ENCODE results near the gene TMEM167B. TPM values are rescaled to one million over a fixed set of nuclear protein-coding genes. Genes with fewer than 3 reads are reported as not detected.

TMEM167B gene
- polyA plus RNA-seq, 4 donors = 38.1 to 43.0 (median 41.3) TPM

GRCh38 chr1:109080441-109081082, 10.0 kb upstream of the TMEM167B start:
- no peak for DNase-seq (ENCODE audit: low read depth in 4 of 4, low spot score in 3 of 4)

GRCh38 chr1:109083501-109083900, 7.1 kb upstream of the TMEM167B start:
- DNase-seq (ENCODE audit: low read depth in 4 of 4, low spot score in 3 of 4) = no peak

GRCh38 chr1:109083923-109084322, 6.6 kb upstream of the TMEM167B start:
- no peak for DNase-seq (ENCODE audit: low read depth in 4 of 4, low spot score in 3 of 4)

GRCh38 chr1:109084563-109085517, 5.7 kb upstream of the TMEM167B start:
- DNase-seq (ENCODE audit: low read depth in 4 of 4, low spot score in 3 of 4) = no peak

- DNase-seq (ENCODE audit: low read depth in 4 of 4, low spot score in 3 of 4) = no peak
Observed at GRCh38 chr1:109089242-109090015, 1.1 kb upstream of the TMEM167B start.

GRCh38 chr1:109091078-109091838, 694 bp downstream of the TMEM167B start:
- DNase-seq (ENCODE audit: low read depth in 4 of 4, low spot score in 3 of 4) = no peak

GRCh38 chr1:109091839-109092193, 1.3 kb downstream of the TMEM167B start:
- no peak for DNase-seq (ENCODE audit: low read depth in 4 of 4, low spot score in 3 of 4)

- no peak for DNase-seq (ENCODE audit: low read depth in 4 of 4, low spot score in 3 of 4)
Observed at GRCh38 chr1:109094377-109094803, 3.8 kb downstream of the TMEM167B start.

GRCh38 chr1:109094871-109095270, 4.3 kb downstream of the TMEM167B start:
- no peak for DNase-seq (ENCODE audit: low read depth in 4 of 4, low spot score in 3 of 4)

- DNase-seq (ENCODE audit: low read depth in 4 of 4, low spot score in 3 of 4) = no peak
Observed at GRCh38 chr1:109095631-109096030, 5.1 kb downstream of the TMEM167B start.

- no peak for DNase-seq (ENCODE audit: low read depth in 4 of 4, low spot score in 3 of 4)
Observed at GRCh38 chr1:109096120-109096519, 5.6 kb downstream of the TMEM167B start.

- DNase-seq (ENCODE audit: low read depth in 4 of 4, low spot score in 3 of 4) = peak; percentile 88 to 97 (median 96)
Observed at GRCh38 chr1:109099938-109100773, 9.6 kb downstream of the TMEM167B start.

GRCh38 chr1:109104364-109105151, 14.0 kb downstream of the TMEM167B start:
- DNase-seq (ENCODE audit: low read depth in 4 of 4, low spot score in 3 of 4) = no peak

- no peak for DNase-seq (ENCODE audit: low read depth in 4 of 4, low spot score in 3 of 4)
Observed at GRCh38 chr1:109105881-109106280, 15.3 kb downstream of the TMEM167B start.

- no peak for DNase-seq (ENCODE audit: low read depth in 4 of 4, low spot score in 3 of 4)
Observed at GRCh38 chr1:109107785-109108184, 17.2 kb downstream of the TMEM167B start.

GRCh38 chr1:109109906-109110305, 19.3 kb downstream of the TMEM167B start:
- DNase-seq (ENCODE audit: low read depth in 4 of 4, low spot score in 3 of 4) = no peak

- DNase-seq (ENCODE audit: low read depth in 4 of 4, low spot score in 3 of 4) = no peak
Observed at GRCh38 chr1:109111386-109112055, 21.0 kb downstream of the TMEM167B start.

GRCh38 chr1:109112056-109112651, 21.6 kb downstream of the TMEM167B start:
- DNase-seq (ENCODE audit: low read depth in 4 of 4, low spot score in 3 of 4) = no peak

Measured in right renal pelvis (tissue), 4 donors.